HG02981 (cell line): ENCODE results near the gene SLIT3.
"Not testable (repeated sequence)": the region's sequence is repeated elsewhere in the genome, so short reads cannot be mapped to it uniquely, and the experiment has no call there.

ENCODE experiments used
- ATAC-seq: cut with Tn5 transposase; IDR thresholded peaks from one replicate; pipeline ENCODE4 v1.9.1; 2021; ENCODE audit warnings: mild to moderate bottlenecking, moderate library complexity; ENCODE audit not compliant: unreplicated experiment

Gene SLIT3

GRCh38 chr5:169116961-169117461, 183.9 kb downstream of the SLIT3 start:
- ATAC-seq, result no peak

GRCh38 chr5:169115461-169116124, 185.3 kb downstream of the SLIT3 start:
- ATAC-seq, result no peak

- ATAC-seq, result no peak
These were observed 186.4 kb downstream of the SLIT3 start for GRCh38 chr5:169114466-169115065.

- no peak for ATAC-seq
These were observed 188.9 kb downstream of the SLIT3 start for GRCh38 chr5:169112016-169112415.

DNA sequence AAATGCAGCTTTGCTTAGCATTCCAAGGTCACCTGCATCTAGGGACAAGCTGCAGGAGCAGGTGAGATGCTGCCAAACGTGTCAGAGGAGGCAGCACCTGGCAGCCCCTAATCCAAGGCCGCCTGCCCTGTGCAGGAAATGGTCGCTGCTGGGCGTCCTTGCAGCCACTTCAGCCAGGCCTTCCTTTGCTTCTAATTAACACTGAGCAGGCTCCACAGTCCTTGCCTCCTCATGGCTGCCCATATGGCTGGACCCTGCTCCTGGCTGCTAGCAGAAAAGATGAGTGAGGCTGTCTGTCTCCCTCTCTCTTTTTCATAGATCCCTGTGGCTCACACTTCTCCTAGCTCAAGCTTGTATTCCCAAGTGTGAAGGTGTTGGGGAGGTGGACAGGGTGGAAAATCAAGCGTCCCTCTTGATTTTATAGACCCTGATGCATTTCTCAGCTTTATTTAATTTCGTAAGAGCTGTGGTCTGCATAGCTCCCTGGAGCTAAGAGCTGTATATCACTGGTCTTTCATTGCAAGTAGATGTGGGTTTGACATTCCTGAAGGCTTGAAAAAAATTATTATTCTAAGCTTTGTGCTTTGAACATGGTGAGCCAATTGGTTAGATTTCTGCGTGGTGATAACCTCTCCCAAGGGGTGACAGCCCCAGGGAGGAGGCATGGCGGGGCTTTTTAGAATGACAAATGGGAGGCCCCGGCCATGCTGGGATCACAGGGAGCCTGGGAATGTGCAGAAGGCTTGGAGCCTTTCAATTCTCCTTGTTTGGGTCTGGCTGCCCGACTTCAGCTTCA, 193.8 kb downstream of the SLIT3 start:
- no peak for ATAC-seq

DNA sequence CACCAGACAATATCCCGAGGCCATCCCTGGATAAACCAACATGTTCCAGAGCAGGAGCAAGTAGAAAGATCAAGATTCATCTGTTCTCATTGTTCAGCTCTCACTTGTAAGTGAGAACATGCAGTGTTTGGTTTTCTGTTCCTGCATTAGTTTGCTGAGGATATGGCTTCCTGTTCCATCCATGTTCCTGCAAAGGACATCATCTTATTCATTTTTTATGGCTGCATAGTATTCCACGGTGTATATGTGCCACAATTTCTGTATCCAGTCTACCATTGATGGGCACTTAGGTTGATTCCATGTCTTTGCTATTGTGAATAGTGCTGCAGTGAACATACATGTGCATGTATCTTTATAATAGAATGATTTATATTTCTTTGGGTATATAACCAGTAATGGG, 195.4 kb downstream of the SLIT3 start:
- not testable (repeated sequence) for ATAC-seq

DNA sequence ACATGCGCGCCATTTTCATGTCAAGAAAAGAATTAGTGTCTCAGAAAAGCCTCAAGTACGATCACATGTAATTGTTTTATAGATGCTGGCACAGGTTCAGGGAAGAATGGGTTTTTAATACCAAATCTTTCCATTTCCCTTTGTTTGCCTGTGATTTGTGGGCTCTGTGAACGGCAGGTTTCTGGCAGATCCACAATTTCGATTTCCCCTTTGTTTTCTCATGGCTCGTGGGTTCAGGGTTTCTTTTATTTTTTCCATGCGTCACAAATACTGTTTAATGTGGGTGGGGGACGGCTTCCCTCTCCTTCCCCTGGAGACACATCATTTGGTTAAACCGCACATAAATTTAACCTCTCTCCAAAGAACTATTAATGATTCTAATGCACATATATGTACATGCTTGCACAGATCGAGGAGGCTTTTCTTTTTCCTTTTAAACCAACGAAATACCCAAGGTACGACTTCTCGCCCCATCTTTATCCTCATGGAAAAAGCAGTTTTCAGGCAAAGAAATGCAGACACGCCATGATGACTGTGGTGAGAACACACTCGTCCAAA, 195.9 kb downstream of the SLIT3 start:
- ATAC-seq, result no peak

DNA sequence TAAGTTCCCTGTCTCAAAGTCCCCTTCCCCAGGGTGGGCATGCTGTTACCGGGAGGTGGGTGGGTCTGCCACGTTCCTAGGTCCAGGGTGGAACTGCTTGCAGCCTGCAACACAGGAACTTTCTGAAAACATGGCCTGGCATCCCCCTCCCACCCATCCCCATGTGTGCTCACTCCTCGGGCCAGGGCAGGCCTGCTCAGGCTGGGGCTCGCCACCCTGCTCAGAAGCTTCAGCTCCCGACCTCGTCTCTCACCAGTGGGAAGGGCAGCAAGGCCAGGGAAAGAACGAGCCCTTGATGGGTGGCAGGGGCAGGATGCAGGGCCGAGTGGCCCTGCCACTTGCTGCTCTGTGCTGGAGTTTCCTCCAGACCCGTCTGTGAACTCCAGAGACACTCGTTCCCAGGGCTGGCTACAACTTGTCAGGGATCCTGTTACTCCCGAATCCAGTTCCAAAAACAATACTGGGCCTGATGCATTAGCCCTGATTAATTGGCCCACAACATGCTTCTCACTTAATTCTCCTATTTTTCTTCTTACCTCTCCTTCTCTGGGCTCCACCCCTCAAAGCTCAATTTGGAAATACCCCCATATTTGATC, 197.3 kb downstream of the SLIT3 start:
- no peak for ATAC-seq

GRCh38 chr5:169101966-169102365, 199.0 kb downstream of the SLIT3 start:
- ATAC-seq, result no peak

- no peak for ATAC-seq
These were observed 200.2 kb downstream of the SLIT3 start for GRCh38 chr5:169100735-169101075.

GRCh38 chr5:169099801-169100734, 200.9 kb downstream of the SLIT3 start:
- ATAC-seq, result no peak

DNA sequence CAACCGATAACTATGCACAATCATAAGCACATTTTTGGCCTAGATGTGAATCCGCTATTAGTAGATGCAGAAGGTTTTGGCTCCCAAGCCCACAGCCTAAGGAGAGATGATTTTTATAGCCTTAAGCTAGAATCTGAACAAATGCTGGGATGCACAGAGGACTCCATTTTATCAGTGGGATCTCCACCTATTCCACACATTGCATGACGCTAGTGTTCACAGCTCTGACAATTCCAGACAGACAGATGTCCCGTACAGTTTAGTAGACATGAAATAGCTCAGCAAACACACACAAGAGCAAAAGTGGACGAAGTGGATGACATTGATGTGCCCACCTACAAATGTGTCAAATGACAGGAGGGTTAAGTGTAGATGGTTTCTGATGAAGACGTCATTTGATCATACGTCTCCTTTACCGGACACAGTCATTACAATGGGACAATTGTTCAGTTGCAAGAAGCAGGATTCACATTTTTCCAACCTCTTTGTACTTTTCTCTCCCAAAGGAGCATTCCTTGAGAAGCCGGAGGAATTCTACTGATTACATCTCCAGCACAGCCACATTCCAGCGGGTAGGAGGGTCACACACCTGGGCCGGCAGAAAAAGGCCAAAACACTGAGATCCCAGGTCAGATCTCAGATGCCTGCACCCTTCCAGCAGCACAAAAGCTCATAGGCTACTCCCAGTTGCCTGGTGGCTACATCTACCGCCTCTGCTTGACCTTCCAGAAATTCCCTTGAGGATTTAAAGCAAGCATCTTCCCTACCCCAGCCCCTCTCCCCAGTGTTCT, 202.4 kb downstream of the SLIT3 start:
- ATAC-seq, result no peak

DNA sequence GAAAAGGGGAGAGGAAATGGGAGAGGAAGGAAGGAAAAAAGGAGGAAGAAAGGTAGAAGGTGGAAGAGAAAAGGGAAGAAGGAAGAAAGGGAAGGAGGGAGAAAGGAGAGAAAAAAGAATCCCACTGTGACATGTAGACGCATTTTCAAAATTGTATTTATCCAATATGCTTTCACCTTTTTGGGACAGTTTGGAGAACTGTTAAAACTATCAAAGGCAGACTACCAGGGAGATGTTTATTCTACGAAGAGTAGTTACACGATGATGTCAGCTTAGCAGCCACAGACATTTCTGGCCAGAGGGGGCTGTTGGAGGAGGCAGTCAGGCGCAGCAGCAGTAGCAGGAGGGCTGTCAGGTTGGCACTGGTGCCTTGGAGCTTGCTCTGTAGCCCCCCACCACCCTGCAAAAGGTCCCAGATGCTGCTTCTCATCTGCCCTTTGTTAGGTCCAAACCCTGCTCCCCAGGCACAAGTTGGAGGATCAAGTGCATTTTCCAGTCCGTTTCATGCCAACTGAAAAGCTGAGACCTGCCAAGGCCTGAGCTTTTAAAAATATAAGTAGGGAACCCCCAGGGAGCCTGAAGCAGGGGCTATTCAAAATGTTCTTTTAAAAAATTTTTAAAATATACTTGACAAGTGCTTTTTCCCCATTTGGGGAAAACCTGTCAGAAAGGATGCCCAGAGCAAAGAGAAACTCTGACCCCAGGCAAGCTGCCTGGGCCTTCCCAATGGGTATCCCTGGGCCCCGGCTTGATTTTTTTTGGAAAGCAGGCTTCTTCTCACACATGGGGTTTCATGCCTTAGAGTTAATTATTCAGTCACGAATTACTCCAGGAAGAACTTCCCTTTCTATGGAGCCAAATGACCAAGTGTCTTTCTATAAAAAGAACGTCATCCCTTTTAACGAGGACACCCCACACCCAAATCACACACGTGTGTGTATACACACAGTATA, 203.3 kb downstream of the SLIT3 start:
- ATAC-seq, result no peak

DNA sequence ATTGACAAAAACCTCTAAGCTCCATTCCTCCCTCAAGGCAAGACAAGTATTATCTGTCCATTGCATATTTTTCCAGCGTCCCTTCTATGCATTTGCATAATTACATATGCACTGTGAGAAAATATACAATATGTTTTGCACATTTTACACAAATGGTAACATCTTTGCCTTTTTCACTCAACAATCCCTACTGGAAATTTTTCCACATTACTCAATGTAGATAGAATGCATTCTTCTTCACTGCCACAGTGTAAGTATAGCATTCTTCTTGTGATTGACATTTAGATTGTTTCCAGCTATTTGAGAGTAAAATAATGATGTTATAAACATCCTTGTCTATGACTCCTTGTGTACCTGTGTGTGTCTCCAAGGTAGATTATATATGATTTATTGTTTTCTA, 205.0 kb downstream of the SLIT3 start:
- ATAC-seq, result no peak

DNA sequence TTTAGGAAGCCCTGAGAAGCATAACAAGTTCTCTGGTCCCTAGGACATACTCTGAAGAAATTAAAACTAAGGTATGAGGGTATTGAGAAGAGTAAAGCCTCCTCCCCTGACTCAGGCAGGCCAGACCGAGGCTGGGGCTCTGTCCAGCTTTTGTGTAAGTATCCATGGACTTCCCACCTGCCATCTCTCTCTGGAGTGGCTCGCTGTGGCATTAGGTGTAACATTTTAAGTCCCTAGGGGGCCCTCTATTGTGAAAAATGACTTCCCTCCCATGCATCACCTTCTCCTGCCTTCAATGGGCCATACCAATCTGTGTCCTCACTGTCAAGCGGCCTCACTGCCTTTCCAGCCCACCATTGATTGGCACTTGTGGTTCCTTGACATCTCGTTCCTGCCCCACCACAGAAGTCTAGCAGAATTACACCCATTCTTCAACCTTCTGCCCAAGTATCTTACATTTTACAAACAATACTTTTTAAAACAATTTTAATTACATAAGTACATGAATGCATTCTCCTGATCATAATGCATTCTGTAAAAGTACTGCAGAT, 205.5 kb downstream of the SLIT3 start:
- ATAC-seq, result no peak

DNA sequence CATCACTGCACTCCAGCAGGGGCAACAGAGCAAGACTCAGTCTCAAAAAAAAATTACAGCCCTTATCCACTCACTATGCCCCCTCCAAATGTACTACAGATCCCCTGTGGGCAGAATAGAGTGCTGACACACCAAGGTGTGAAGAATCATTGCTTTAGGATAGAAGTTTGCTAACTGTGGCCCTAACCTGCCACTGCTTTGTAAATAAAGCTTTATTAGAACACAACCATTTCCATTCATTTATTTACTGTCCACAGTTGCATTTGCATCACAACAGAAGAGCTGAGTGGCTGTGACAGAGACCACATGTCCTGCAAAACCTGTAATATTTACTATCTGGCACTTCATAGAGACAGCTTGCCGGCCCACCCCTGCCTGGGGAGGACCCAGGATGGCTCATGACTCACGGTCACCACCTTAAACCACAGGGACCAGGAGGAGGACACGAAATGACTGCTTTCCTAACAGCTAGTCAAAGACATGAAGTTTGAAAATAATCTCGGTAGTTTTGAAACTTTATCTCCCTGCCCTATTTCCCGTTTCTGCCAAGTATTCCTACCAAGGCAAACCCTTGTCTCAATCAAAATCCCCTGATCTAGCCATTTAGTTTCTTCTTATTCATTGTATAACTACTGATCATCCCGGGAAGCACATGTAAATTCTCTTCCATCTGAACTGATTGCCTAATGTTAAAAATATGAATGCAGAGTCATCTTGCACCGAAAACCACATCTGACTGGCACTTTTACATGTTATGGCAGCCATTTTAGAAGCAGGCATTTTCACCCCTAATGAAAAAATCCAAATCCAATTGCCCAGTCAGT, 206.1 kb downstream of the SLIT3 start:
- ATAC-seq, result no peak

GRCh38 chr5:169091396-169091980, 209.5 kb downstream of the SLIT3 start:
- ATAC-seq, result no peak
